ENCODE results near the gene LTBP1. TPM values are rescaled to one million over a fixed set of nuclear protein-coding genes. Genes with fewer than 3 reads are reported as not detected.
A peak's percentile ranks its signal among the peaks of the same experiment; 100 is the strongest.

LTBP1 gene
- total RNA-seq, 1 donor from 2014 or later = 29.7 TPM

DNA sequence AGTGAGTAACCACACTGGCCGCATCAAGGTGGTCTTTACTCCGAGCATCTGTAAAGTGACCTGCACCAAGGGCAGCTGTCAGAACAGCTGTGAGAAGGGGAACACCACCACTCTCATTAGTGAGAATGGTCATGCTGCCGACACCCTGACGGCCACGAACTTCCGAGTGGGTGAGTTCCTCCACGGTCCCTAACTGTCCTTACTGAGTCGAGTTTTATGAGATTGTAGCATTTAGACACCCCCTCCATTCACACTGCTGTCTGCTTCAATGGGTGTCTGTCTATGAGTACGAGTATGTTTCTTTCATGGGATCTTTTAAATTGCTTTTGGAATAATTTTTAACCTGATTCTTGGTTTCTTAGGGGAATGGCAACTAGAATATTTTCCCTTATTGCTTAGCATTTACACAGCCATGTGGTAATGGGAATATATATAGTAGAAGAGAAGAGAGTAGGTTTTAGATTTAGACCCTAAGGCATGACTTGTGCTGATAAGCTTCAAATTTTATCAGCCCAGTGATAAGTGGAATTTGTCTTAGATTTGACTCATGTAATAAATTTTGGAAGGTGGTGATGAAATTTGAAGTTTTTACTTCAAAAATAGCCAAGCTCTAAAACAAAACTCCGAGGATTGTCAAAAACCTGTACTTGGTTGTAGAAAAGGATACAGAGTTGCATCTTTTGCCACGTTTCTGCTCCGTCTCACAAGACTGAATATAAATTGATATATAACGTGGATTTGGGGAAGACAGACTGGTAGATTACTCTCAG lies 188.2 kb downstream of the LTBP1 start:
- peak overlapping the region; percentile 89 for H3K27ac ChIP-seq (ENCODE audit: low read depth, low read length)
- H2AFZ ChIP-seq (ENCODE audit: low read depth, low read length) = no peak overlapping the region
- Mint-ChIP-seq H3K9me3 (ENCODE audit: unreplicated experiment) (no peaks in the 10 kb centered on the region), H3K4me3 (ENCODE audit: unreplicated experiment) (peak overlapping the region; percentile 74), H3K36me3 (ENCODE audit: low read depth, unreplicated experiment) (no peaks in the 10 kb centered on the region), H3K27ac (ENCODE audit: unreplicated experiment) (peak overlapping the region; percentile 70), H3K27me3 (ENCODE audit: low read depth, unreplicated experiment) (no peaks in the 10 kb centered on the region), H3K4me1 (ENCODE audit: low read depth, unreplicated experiment) (peaks cover 51% of the 10 kb centered on the region)
- no peaks in the 10 kb centered on the region for H3K27me3 ChIP-seq (ENCODE audit: insufficient read depth, low read length)
- H3K36me3 ChIP-seq (ENCODE audit: insufficient read depth, low read length) = no peaks in the 10 kb centered on the region
- H3K9me3 ChIP-seq (ENCODE audit: insufficient read depth, low read depth, low read length) = no peaks in the 10 kb centered on the region
- H3K4me1 ChIP-seq (ENCODE audit: insufficient read depth, low read length) = peaks cover 38% of the 10 kb centered on the region
- no peak for DNase-seq (ENCODE audit: low read depth)
- peaks cover 46% of the 10 kb centered on the region for H3K79me2 ChIP-seq (ENCODE audit: insufficient read depth, low read length)
- H3K4me2 ChIP-seq (ENCODE audit: low read length) = peak overlapping the region; percentile 83
- no peak for FAIRE-seq
- peaks cover 18% of the 10 kb centered on the region for H4K20me1 ChIP-seq (ENCODE audit: insufficient read depth, low read length)
- TF ChIP-seq, protein P1, sequence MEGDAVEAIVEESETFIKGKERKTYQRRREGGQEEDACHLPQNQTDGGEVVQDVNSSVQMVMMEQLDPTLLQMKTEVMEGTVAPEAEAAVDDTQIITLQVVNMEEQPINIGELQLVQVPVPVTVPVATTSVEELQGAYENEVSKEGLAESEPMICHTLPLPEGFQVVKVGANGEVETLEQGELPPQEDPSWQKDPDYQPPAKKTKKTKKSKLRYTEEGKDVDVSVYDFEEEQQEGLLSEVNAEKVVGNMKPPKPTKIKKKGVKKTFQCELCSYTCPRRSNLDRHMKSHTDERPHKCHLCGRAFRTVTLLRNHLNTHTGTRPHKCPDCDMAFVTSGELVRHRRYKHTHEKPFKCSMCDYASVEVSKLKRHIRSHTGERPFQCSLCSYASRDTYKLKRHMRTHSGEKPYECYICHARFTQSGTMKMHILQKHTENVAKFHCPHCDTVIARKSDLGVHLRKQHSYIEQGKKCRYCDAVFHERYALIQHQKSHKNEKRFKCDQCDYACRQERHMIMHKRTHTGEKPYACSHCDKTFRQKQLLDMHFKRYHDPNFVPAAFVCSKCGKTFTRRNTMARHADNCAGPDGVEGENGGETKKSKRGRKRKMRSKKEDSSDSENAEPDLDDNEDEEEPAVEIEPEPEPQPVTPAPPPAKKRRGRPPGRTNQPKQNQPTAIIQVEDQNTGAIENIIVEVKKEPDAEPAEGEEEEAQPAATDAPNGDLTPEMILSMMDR (IDR thresholded peaks at IDR 0.05; ENCODE audit: insufficient read depth, low read depth, low read length) = no peak
- no peak for TF ChIP-seq EZH2 (IDR thresholded peaks at IDR 0.05; ENCODE audit: insufficient read depth, low read length)
- H3K9ac ChIP-seq (ENCODE audit: low read length) = peak overlapping the region; percentile 95
- H3K4me3 ChIP-seq (ENCODE audit: insufficient read depth, low read depth, low read length) = peak overlapping the region; percentile 90

DNA sequence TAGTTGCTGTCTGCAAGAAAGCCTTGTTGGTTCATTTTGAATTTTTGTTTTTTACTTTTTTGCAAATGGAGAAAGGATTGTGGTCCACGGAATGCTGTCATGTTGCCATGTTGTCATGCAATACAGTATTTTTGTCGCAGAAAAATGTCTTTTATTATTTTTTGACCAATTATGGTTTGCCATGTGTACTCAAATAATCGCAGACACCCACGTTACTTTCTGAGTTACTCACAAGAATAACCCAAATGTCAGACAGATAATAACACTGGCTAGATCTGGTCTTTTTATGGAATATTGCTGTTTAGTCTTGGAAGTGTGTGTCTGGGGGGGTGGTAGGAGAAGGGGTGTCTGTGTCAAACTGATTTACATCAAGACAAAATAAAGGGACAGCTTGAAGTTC lies 188.9 kb downstream of the LTBP1 start:
- Mint-ChIP-seq H3K4me3 (ENCODE audit: unreplicated experiment) (peak overlapping the region; percentile 0), H3K9me3 (ENCODE audit: unreplicated experiment) (no peaks in the 10 kb centered on the region), H3K27ac (ENCODE audit: unreplicated experiment) (no peak overlapping the region), H3K4me1 (ENCODE audit: low read depth, unreplicated experiment) (peaks cover 44% of the 10 kb centered on the region), H3K27me3 (ENCODE audit: low read depth, unreplicated experiment) (no peaks in the 10 kb centered on the region), H3K36me3 (ENCODE audit: low read depth, unreplicated experiment) (no peaks in the 10 kb centered on the region)
- DNase-seq (ENCODE audit: low read depth) (no peak), FAIRE-seq (no peak)
- H3K36me3 ChIP-seq (ENCODE audit: insufficient read depth, low read length) = no peaks in the 10 kb centered on the region
- H3K4me3 ChIP-seq (ENCODE audit: insufficient read depth, low read depth, low read length) = peak overlapping the region; percentile 90
- H3K4me1 ChIP-seq (ENCODE audit: insufficient read depth, low read length) = peaks cover 38% of the 10 kb centered on the region
- H3K79me2 ChIP-seq (ENCODE audit: insufficient read depth, low read length) = peaks cover 50% of the 10 kb centered on the region
- peak overlapping the region; percentile 83 for H3K4me2 ChIP-seq (ENCODE audit: low read length)
- no peaks in the 10 kb centered on the region for H3K9me3 ChIP-seq (ENCODE audit: insufficient read depth, low read depth, low read length)
- peaks cover 21% of the 10 kb centered on the region for H4K20me1 ChIP-seq (ENCODE audit: insufficient read depth, low read length)
- H3K27me3 ChIP-seq (ENCODE audit: insufficient read depth, low read length) = no peaks in the 10 kb centered on the region
- no peak overlapping the region for H2AFZ ChIP-seq (ENCODE audit: low read depth, low read length)
- TF ChIP-seq, protein P1 (IDR thresholded peaks at IDR 0.05; ENCODE audit: insufficient read depth, low read depth, low read length) = no peak
- H3K9ac ChIP-seq (ENCODE audit: low read length) = peak overlapping the region; percentile 95
- peak overlapping the region; percentile 89 for H3K27ac ChIP-seq (ENCODE audit: low read depth, low read length)

DNA sequence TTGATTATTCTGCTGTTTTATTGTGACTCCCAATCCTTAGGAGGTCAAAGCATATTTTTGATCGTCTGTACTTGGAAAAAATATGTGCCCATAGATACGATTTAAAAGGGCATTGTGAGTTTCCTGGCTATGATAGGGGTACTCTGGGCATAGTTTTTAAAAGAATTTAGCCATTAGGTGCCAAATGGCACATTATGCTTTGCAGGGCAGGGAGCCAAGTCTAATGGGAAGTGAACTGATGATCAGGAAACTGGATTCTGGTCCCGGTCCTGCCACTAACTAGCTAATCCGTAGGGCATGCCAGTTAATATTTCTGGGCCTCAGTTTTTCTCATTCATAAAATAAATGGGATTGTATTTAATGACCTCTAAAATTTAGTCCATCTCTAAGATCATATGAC lies 189.3 kb downstream of the LTBP1 start:
- Mint-ChIP-seq H3K4me1 (ENCODE audit: low read depth, unreplicated experiment) (peaks cover 40% of the 10 kb centered on the region), H3K4me3 (ENCODE audit: unreplicated experiment) (no peak overlapping the region), H3K27me3 (ENCODE audit: low read depth, unreplicated experiment) (no peaks in the 10 kb centered on the region), H3K36me3 (ENCODE audit: low read depth, unreplicated experiment) (no peaks in the 10 kb centered on the region), H3K27ac (ENCODE audit: unreplicated experiment) (peak overlapping the region; percentile 14), H3K9me3 (ENCODE audit: unreplicated experiment) (no peaks in the 10 kb centered on the region)
- no peak for FAIRE-seq
- Histone ChIP-seq H3K4me1 (ENCODE audit: insufficient read depth, low read length) (peaks cover 34% of the 10 kb centered on the region), H3K36me3 (ENCODE audit: insufficient read depth, low read length) (no peaks in the 10 kb centered on the region), H3K9ac (ENCODE audit: low read length) (peak overlapping the region; percentile 95), H3K27me3 (ENCODE audit: insufficient read depth, low read length) (no peaks in the 10 kb centered on the region), H3K4me3 (ENCODE audit: insufficient read depth, low read depth, low read length) (peak overlapping the region; percentile 90), H2AFZ (ENCODE audit: low read depth, low read length) (no peak overlapping the region), H3K4me2 (ENCODE audit: low read length) (peak overlapping the region; percentile 83), H3K79me2 (ENCODE audit: insufficient read depth, low read length) (peaks cover 53% of the 10 kb centered on the region), H3K27ac (ENCODE audit: low read depth, low read length) (peak overlapping the region; percentile 89), H3K9me3 (ENCODE audit: insufficient read depth, low read depth, low read length) (no peaks in the 10 kb centered on the region), H4K20me1 (ENCODE audit: insufficient read depth, low read length) (peaks cover 21% of the 10 kb centered on the region)
- TF ChIP-seq, protein P1 (IDR thresholded peaks at IDR 0.05; ENCODE audit: insufficient read depth, low read depth, low read length) = no peak
- no peak for TF ChIP-seq EZH2 (IDR thresholded peaks at IDR 0.05; ENCODE audit: insufficient read depth, low read length)
- no peak for DNase-seq (ENCODE audit: low read depth)

All from astrocyte (in vitro differentiated cells and primary cell).